GM12875 (cell line): ENCODE measurements around the gene CARS2.

Source experiments
- H3K4me3 ChIP-seq: one replicate; pipeline ENCODE4 v1.5.1; 2011; ENCODE audit warnings: low read depth, low read length, control low read depth
- TF ChIP-seq, protein P1 (sequence below): IDR thresholded peaks from 2 replicates; pipeline ENCODE4 v1.5.1; 2011; ENCODE audit warnings: low read depth, mild to moderate bottlenecking, control low read depth, inconsistent platforms, low read length, moderate library complexity, borderline replicate concordance; ENCODE audit not compliant: insufficient read depth

The CARS2 gene, protein sequence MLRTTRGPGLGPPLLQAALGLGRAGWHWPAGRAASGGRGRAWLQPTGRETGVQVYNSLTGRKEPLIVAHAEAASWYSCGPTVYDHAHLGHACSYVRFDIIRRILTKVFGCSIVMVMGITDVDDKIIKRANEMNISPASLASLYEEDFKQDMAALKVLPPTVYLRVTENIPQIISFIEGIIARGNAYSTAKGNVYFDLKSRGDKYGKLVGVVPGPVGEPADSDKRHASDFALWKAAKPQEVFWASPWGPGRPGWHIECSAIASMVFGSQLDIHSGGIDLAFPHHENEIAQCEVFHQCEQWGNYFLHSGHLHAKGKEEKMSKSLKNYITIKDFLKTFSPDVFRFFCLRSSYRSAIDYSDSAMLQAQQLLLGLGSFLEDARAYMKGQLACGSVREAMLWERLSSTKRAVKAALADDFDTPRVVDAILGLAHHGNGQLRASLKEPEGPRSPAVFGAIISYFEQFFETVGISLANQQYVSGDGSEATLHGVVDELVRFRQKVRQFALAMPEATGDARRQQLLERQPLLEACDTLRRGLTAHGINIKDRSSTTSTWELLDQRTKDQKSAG

DNA sequence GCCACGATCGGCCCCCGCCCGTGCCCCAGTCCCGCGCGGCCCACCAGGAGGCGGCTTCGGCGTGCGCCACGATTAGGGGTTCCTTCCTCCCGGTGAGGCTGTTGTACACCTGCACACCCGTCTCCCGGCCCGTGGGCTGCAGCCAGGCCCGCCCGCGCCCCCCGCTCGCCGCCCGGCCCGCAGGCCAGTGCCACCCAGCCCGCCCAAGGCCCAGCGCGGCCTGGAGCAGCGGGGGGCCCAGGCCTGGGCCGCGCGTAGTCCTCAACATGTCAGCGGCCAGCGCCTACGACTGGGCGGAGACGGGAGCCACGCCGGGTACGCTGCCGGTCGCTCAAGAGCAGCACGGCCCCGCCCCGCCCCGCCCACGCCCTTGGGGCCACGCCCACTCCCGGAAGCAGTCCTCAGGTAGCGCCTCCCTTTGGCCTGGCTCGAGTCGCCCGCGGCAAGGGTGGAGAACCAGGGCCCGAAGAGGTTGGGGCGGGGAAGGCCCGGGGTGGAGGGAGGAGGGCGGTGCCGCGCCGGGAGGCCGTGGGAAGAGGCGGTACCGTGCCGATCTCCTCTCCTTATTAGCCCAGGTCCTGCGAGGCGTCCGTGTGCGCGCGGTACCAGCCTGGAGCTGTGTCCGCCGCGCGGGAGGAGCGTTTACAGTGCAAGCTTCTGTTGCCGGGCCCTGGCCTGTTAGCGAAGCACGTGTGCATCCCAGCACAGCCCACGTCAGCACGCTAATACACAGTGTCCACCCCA lies at the start of gene CARS2:
CARS2 (minus strand) TSS at position 291 of the 744 bp plus-strand sequence; CDS start at position 268, 23 bp downstream.
- TF ChIP-seq, protein P1, sequence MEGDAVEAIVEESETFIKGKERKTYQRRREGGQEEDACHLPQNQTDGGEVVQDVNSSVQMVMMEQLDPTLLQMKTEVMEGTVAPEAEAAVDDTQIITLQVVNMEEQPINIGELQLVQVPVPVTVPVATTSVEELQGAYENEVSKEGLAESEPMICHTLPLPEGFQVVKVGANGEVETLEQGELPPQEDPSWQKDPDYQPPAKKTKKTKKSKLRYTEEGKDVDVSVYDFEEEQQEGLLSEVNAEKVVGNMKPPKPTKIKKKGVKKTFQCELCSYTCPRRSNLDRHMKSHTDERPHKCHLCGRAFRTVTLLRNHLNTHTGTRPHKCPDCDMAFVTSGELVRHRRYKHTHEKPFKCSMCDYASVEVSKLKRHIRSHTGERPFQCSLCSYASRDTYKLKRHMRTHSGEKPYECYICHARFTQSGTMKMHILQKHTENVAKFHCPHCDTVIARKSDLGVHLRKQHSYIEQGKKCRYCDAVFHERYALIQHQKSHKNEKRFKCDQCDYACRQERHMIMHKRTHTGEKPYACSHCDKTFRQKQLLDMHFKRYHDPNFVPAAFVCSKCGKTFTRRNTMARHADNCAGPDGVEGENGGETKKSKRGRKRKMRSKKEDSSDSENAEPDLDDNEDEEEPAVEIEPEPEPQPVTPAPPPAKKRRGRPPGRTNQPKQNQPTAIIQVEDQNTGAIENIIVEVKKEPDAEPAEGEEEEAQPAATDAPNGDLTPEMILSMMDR = 0 out of 2 replicates have a peak, but pooled peaks have one; percentile 13
- H3K4me3 ChIP-seq = peak within 1 kb of the TSS; percentile 79

DNA sequence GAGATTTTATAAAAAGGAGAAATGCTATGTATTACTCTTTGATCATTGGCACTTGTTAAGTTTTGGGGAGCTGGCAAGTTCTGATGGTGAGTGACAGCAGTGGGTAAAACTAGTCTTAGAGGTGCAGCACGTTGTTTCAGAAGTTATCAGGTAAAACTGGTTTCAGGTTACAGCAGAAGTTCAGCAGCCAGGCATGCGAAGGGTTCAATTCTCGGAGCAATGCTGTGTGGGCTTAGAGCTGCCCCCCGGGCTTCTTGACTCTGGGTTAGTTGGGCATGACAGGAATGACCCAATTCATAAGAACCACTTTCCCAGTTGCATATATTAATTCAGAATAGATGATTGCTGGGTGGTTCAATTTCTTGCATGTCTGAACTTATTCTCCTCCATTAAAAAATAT lies 42.4 kb upstream of the CARS2 start:
- no peak overlapping the region for H3K4me3 ChIP-seq
- TF ChIP-seq, protein P1 = no peak

DNA sequence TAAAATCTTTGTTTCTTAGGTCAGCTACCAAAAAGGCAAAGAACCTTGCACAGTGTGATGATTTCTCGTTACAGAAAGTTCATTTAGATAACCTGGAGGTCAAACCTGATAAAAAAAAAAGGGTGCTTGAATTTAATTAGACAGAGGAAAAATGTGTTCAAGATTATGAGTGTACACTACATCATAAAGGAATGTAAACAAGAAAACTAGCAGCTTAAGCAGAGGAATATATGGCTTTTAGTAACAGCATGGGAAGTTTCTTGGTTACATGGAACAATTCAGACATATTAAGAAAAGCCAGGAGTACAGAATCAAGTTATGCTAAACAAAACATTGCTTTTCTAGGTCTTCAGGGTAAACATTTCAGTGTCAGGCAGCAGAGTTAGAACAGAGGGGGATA lies 40.5 kb upstream of the CARS2 start:
- no peak overlapping the region for H3K4me3 ChIP-seq
- TF ChIP-seq, protein P1 = no peak

DNA sequence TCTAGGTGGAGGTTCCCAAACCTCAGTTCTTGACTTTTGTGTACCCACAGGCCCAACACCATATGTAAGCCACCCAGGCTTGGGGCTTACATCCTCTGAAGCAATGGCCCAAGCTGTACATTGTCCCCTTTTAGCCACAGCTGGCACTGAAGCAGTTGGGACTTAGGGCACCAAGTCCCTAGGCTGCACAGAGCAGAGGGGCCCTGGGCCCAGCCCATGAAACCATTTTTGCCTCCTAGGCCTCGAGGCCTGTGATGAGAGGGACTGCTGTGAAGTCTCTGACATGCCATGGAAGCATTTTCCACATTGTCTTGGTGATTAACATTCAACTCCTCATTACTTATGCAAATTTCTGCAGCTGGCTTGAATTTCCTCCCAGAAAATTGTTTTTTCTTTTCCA lies 37.8 kb upstream of the CARS2 start:
- TF ChIP-seq, protein P1 = no peak

DNA sequence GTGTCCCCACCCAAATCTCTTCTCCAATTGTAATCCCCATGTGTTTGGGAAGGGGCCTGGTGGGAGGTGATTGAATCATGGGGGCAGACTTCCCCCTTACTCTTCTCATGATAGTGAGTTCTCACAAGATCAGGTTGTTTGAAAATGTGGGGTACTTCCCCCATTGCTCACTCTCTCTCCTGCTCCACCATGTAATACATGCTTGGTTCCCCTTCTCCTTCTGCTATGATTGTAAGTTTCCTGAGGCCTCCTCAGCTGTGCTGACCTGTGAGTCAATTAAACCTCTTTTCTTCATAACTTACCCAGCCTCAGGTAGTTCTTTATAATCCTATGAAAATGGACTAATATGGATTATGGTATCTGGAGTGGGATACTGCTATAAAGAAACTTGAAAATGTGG lies 31.6 kb upstream of the CARS2 start:
- TF ChIP-seq, protein P1 = no peak
- H3K4me3 ChIP-seq = no peak overlapping the region

More for the DNA sequence above, 37.8 kb upstream of the CARS2 start:
- H3K4me3 ChIP-seq = no peak overlapping the region

DNA sequence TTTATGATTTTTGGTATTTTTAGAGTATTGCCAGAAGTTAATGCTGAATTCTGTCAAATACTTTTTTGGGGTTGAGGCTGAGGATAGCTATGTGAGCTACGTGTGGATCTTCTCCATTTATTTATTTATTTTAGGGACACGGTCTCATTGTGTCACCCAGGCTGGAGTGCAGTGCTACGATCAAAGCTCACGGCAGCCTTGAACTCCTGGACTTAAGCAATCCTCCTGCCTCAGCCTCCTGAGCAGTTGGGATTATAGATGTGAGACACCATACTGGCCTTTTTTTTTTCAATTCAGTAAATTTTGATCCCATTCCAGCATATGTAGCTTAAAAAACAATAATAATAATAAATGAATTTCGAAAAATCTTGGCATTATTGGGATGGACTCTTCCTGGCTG lies 28.6 kb upstream of the CARS2 start:
- TF ChIP-seq, protein P1 = no peak
- H3K4me3 ChIP-seq = no peak overlapping the region

DNA sequence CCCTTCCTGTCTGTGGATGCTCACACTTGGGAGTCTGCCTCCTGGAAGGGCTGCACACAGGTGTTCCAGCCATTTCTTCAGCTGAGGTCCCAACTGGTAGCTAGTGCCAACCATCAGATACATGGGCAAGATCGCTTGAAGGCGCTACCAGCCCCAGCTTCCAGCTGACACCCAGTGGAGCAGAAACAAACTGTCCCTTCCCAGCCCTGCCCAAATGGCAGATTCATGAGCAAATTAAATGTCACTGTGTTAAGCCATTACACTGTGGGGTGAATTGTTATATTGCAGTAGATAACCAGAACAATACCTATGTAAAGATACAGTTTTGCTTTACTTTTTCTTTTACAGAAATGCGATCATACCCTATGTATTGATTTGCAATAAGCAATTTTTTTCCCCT lies 25.2 kb upstream of the CARS2 start:
- H3K4me3 ChIP-seq = no peak overlapping the region
- TF ChIP-seq, protein P1 = no peak
